Pulmonary artery endothelial cell (primary cell): ENCODE measurements around the gene ST7L. TPM values are rescaled to one million over a fixed set of nuclear protein-coding genes. Genes with fewer than 3 reads are reported as not detected.
A peak's percentile ranks its signal among the peaks of the same experiment; 100 is the strongest.
"Not testable (repeated sequence)": the region's sequence is repeated elsewhere in the genome, so short reads cannot be mapped to it uniquely, and the experiment has no call there.

Experiments used
- DNase-seq: peaks from one replicate; pipeline ENCODE4 v3.0.0-alpha.2; 2011; ENCODE audit warnings: low read depth, low spot score
- total RNA-seq: library from RNA; depleted of rRNA; stranded (reverse); fragments of >200 nt; gene quantifications from 2 replicates; pipeline ENCODE4 v1.2.3, GENCODE V29; 2014

ST7L gene
- total RNA-seq, 1 donor from 2014 or later: 17.5 TPM

- peak; percentile 13 for DNase-seq
Observed at GRCh38 chr1:112501810-112502641, 116.9 kb downstream of the ST7L start.

GRCh38 chr1:112496290-112496689 is 122.7 kb downstream of the ST7L start:
- DNase-seq: no peak

GRCh38 chr1:112493351-112493750 is 125.6 kb downstream of the ST7L start:
- no peak for DNase-seq

DNA sequence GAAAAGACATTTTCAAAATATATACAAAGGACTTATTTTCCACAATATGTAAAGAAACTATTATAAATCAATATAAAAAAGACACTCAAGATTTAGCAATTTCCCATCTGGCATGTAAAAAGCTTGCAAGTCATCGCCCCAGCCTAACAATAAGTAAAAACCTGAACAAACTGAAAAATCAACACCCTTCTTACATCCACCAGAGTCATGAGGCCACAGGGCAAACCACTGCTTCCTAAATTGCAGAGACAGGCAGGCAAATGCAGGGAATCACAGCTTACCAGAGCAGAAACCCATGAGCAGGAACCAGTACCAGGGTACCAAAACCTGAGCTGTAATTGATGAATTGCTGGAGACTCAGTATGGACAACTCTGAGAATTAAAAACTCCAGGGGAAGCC is 126.9 kb downstream of the ST7L start:
- DNase-seq: no peak

DNA sequence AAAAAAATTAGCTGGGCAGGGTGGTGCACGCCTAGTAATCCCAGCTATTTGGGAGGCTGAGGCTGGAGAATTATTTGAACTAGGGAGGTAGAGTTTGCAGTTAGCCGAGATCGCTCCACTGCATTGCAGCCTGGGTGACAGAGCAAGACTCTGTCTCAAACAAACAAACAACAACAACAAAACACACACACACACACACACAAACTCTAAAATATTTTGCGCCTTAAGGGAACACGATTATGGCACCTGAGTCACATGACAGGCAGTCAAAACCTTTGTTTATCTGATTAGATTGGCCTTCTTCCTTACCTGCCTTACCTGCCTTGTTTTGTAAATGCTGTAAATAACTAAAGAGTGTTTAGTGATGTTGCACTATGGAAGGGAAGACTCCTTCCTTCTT is 130.8 kb downstream of the ST7L start:
- no peak for DNase-seq

DNA sequence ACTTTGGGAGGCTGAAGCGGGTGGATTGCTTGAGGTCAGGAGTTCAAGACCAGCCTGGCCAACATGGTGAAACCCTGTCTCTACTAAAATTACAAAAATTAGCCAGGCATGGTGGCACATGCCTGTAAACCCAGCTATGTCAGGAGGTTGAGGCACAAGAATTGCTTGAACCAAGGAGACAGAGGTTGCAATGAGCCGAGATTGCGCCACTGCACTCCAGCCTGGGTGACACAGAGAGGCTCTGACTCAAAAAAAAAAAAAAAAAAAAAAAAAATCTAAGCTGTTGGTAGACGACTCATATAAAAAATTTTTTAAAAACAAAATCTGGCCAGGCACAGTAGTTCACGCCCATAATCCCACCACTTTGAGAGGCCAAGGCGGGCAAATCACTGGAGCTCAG is 131.3 kb downstream of the ST7L start:
- not testable (repeated sequence) for DNase-seq

GRCh38 chr1:112486063-112486462 is 132.9 kb downstream of the ST7L start:
- DNase-seq: not testable (repeated sequence)

DNA sequence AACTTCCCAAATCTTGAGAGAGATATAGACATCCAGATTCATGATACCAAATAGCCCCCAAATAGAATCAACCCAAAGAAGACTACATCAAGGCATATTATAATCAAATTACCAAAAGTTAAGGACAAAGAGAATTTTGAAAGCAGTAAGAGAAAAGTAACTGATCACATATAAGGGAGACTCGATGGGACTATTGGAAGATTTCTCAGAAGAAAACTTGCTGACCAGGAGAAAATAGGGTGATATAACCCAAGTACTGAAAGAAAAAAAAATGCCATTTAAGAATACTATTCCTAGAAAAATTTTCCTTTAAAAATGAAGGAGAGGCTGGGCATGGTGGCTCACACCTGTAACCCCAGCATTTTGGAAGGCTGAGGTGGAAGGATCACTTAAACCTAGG is 140.6 kb downstream of the ST7L start:
- no peak for DNase-seq

GRCh38 chr1:112477550-112477949 is 141.4 kb downstream of the ST7L start:
- no peak for DNase-seq

Other genes with a start within 250 kb of the ST7L start
- gene CTTNBP2NL, start 222.9 kb downstream of the ST7L start, total RNA-seq: 25.2 and 34.1 TPM in 2 replicates
- 1.3 and 1.9 TPM in 2 replicates for gene WNT2B, start 110.2 kb downstream of the ST7L start, total RNA-seq
- gene CAPZA1, start 691 bp upstream of the ST7L start, total RNA-seq: 263 and 306 TPM in 2 replicates
- 40.8 and 60.3 TPM in 2 replicates for gene MOV10, start 55.5 kb upstream of the ST7L start, total RNA-seq
- gene RHOC, start 88.0 kb upstream of the ST7L start, total RNA-seq: 919 and 1,091 TPM in 2 replicates
- gene PPM1J, start 96.2 kb upstream of the ST7L start, total RNA-seq: 0.81 and 1.8 TPM in 2 replicates